Skin of body (tissue), 2 donors: ENCODE results near the gene MXD4. TPM values are rescaled to one million over a fixed set of nuclear protein-coding genes. Genes with fewer than 3 reads are reported as not detected.

Experiments used
- DNase-seq: peaks from one replicate; lab custom pipeline; 2025; lab: John Stamatoyannopoulos, UW
- total RNA-seq: library from RNA; depleted of rRNA; stranded (reverse); fragments of >200 nt; gene quantifications from one replicate; pipeline ENCODE4 v1.2.3, GENCODE V29; 2014

Gene MXD4
- 17.0 TPM for total RNA-seq

- no peak for DNase-seq
Observed at GRCh38 chr4:2261853-2262144, at the start of gene MXD4. TSS of gene MXD4 (minus strand) at chr4:2262109. CDS start at chr4:2261980, 129 bp downstream.

GRCh38 chr4:2306773-2307410 is 45.0 kb upstream of the MXD4 start:
- no peak for DNase-seq

- DNase-seq = no peak
Observed at GRCh38 chr4:2305766-2306501, 44.0 kb upstream of the MXD4 start.

- DNase-seq = no peak
Observed at GRCh38 chr4:2304877-2305561, 43.1 kb upstream of the MXD4 start.

GRCh38 chr4:2304321-2304876 is 42.5 kb upstream of the MXD4 start:
- no peak for DNase-seq

GRCh38 chr4:2303686-2304320 is 41.9 kb upstream of the MXD4 start:
- no peak for DNase-seq

- no peak for DNase-seq
Observed at GRCh38 chr4:2303121-2303685, 41.3 kb upstream of the MXD4 start.

GRCh38 chr4:2302387-2303119 is 40.6 kb upstream of the MXD4 start:
- DNase-seq = no peak

GRCh38 chr4:2301806-2302205 is 39.9 kb upstream of the MXD4 start:
- DNase-seq = no peak

GRCh38 chr4:2301225-2301642 is 39.3 kb upstream of the MXD4 start:
- no peak for DNase-seq

GRCh38 chr4:2300431-2301224 is 38.7 kb upstream of the MXD4 start:
- no peak for DNase-seq

- DNase-seq = no peak
Observed at GRCh38 chr4:2299794-2300193, 37.9 kb upstream of the MXD4 start.

GRCh38 chr4:2298532-2298991 is 36.7 kb upstream of the MXD4 start:
- no peak for DNase-seq

GRCh38 chr4:2297606-2298531 is 36.0 kb upstream of the MXD4 start:
- DNase-seq = no peak

- no peak for DNase-seq
Observed at GRCh38 chr4:2296631-2297601, 35.0 kb upstream of the MXD4 start.

- no peak for DNase-seq
Observed at GRCh38 chr4:2295900-2296442, 34.1 kb upstream of the MXD4 start.

GRCh38 chr4:2295500-2295899 is 33.6 kb upstream of the MXD4 start:
- DNase-seq = no peak
